ENCODE data around the gene TMEM63C.

The TMEM63C gene

GRCh38 chr14:77257700-77258099, 76.1 kb downstream of the TMEM63C start:
- TF ChIP-seq SP7 (tag by site-specific recombination; IDR thresholded peaks at IDR 0.05): no peak
- no peak for TF ChIP-seq ZNF292 (tag by site-specific recombination; IDR thresholded peaks at IDR 0.05; ENCODE audit: borderline replicate concordance, low read depth)
- no peak for TF ChIP-seq CTCF (tag by site-specific recombination; IDR thresholded peaks at IDR 0.05)
- TF ChIP-seq ZNF501 (tag by site-specific recombination; IDR thresholded peaks at IDR 0.05): no peak
- no peak for TF ChIP-seq ZNF777 (tag by site-specific recombination; IDR thresholded peaks at IDR 0.05; ENCODE audit: borderline replicate concordance)
- TF ChIP-seq ZNF404 (tag by site-specific recombination; IDR thresholded peaks at IDR 0.05): no peak
- no peak for TF ChIP-seq ZBTB8A (tag by site-specific recombination; IDR thresholded peaks at IDR 0.05)
- no peak for TF ChIP-seq KLF10 (tag by site-specific recombination; IDR thresholded peaks at IDR 0.05)
- TF ChIP-seq ZNF530 (tag by site-specific recombination; IDR thresholded peaks at IDR 0.05; ENCODE audit: low read depth): no peak
- no peak for TF ChIP-seq ZNF335 (tag by site-specific recombination; conservative IDR thresholded peaks at IDR 0.05)
- no peak for TF ChIP-seq SALL2 (tag by site-specific recombination; IDR thresholded peaks at IDR 0.05; ENCODE audit: borderline replicate concordance)
- TF ChIP-seq ZNF202 (tag by site-specific recombination; IDR thresholded peaks at IDR 0.05; ENCODE audit: borderline replicate concordance): no peak
- no peak for TF ChIP-seq ZSCAN16 (tag by site-specific recombination; IDR thresholded peaks at IDR 0.05)
- TF ChIP-seq ZNF571 (tag by site-specific recombination; IDR thresholded peaks at IDR 0.05): no peak
- no peak for TF ChIP-seq ZBTB48 (tag by site-specific recombination; IDR thresholded peaks at IDR 0.05)
- TF ChIP-seq GLIS1 (tag by site-specific recombination; IDR thresholded peaks at IDR 0.05): no peak
- TF ChIP-seq ZNF48 (tag by site-specific recombination; IDR thresholded peaks at IDR 0.05): no peak
- no peak for TF ChIP-seq OVOL3 (tag by site-specific recombination; IDR thresholded peaks at IDR 0.05)
- no peak for TF ChIP-seq ZNF560 (tag by site-specific recombination; IDR thresholded peaks at IDR 0.05; ENCODE audit: borderline replicate concordance)
- ChIA-PET POLR2A (no interaction called here), CTCF (no interaction called here)
- Histone ChIP-seq H3K27ac (ENCODE audit: extremely low read depth, low read depth, low read length) (no peak overlapping the region), H3K4me1 (ENCODE audit: control insufficient read depth, insufficient read depth, low read length) (no peaks in the 10 kb centered on the region), H3K36me3 (ENCODE audit: control insufficient read depth in 2 of 2, insufficient read depth in 1 of 2, low read length in 2 of 2) (no peaks in the 10 kb centered on the region), H3K4me3 (ENCODE audit: low read depth, low read length) (no peak overlapping the region), H3K9me3 (ENCODE audit: control insufficient read depth, insufficient read depth, low read depth, low read length) (no peaks in the 10 kb centered on the region)

GRCh38 chr14:77258566-77258965, 77.0 kb downstream of the TMEM63C start:
- CTCF ChIA-PET: interaction anchor here (0.7 kb wide), 1 partner anchor 95 kb away, joined by 3 read pairs; no protein-coding TSS in a partner anchor
- H3K36me3 ChIP-seq (ENCODE audit: control insufficient read depth in 2 of 2, insufficient read depth in 1 of 2, low read length in 2 of 2): no peaks in the 10 kb centered on the region
- POLR2A ChIA-PET: no interaction called here
- H3K4me1 ChIP-seq (ENCODE audit: control insufficient read depth, insufficient read depth, low read length): no peaks in the 10 kb centered on the region
- no peaks in the 10 kb centered on the region for H3K9me3 ChIP-seq (ENCODE audit: control insufficient read depth, insufficient read depth, low read depth, low read length)
- H3K27ac ChIP-seq (ENCODE audit: extremely low read depth, low read depth, low read length): no peak overlapping the region
- no peak overlapping the region for H3K4me3 ChIP-seq (ENCODE audit: low read depth, low read length)
- TF ChIP-seq ZNF140 (tag by site-specific recombination; IDR thresholded peaks at IDR 0.05) (no peak), ZNF394 (tag by site-specific recombination; IDR thresholded peaks at IDR 0.05; ENCODE audit: borderline replicate concordance) (no peak), ZNF10 (tag by site-specific recombination; IDR thresholded peaks at IDR 0.05) (no peak), ZNF830 (tag by site-specific recombination; IDR thresholded peaks at IDR 0.05; ENCODE audit: low read depth) (no peak), ZNF501 (tag by site-specific recombination; IDR thresholded peaks at IDR 0.05) (no peak), ZNF707 (tag by site-specific recombination; IDR thresholded peaks at IDR 0.05) (no peak), ZNF514 (tag by site-specific recombination; IDR thresholded peaks at IDR 0.05) (no peak), GLIS1 (tag by site-specific recombination; IDR thresholded peaks at IDR 0.05) (no peak), ZNF426 (tag by site-specific recombination; IDR thresholded peaks at IDR 0.05) (no peak), ZNF785 (tag by site-specific recombination; IDR thresholded peaks at IDR 0.05) (no peak), ZNF24 (tag by site-specific recombination; IDR thresholded peaks at IDR 0.05) (no peak), ZBTB11 (tag by site-specific recombination; conservative IDR thresholded peaks at IDR 0.05; ENCODE audit: low read depth) (no peak), ZNF521 (tag by site-specific recombination; IDR thresholded peaks at IDR 0.05) (no peak), ZNF747 (tag by site-specific recombination; IDR thresholded peaks at IDR 0.05) (no peak), BCL11B (tag by site-specific recombination; IDR thresholded peaks at IDR 0.05; ENCODE audit: low read depth) (no peak), ZNF776 (tag by site-specific recombination; IDR thresholded peaks at IDR 0.05; ENCODE audit: borderline replicate concordance) (no peak), ZNF350 (tag by site-specific recombination; IDR thresholded peaks at IDR 0.05) (no peak), ZNF211 (tag by site-specific recombination; IDR thresholded peaks at IDR 0.05; ENCODE audit: low read depth) (no peak)
